Ovary (tissue), 3 donors: Measurements from ENCODE around the gene LDB2.

Experiments used
- CTCF ChIP-seq, 3 donors: fragments of 450-650 bp in 2 of 3; fragments of 200-600 bp in 1 of 3; IDR thresholded peaks; one replicate each; pipeline versions ENCODE4 v1.5.1 to v1.8.0; 2016 to 2022; ENCODE audit warnings: antibody characterized with exemption in 3 of 3, mild to moderate bottlenecking in 1 of 3
- EP300 ChIP-seq: sonication (generic); formaldehyde crosslinking; IDR thresholded peaks from one replicate; pipeline ENCODE4 v1.6.1; 2017; ENCODE audit warnings: antibody characterized with exemption
- POLR2A ChIP-seq: fragments of 450-650 bp; IDR thresholded peaks from one replicate; pipeline ENCODE4 v1.6.1; 2017; ENCODE audit warnings: antibody characterized with exemption, mild to moderate bottlenecking, moderate library complexity
- donor health status: DM: no; HTN: no; CAD: no.

- no peak for TF ChIP-seq CTCF (IDR thresholded peaks at IDR 0.05)
- TF ChIP-seq POLR2A = no peak
- TF ChIP-seq EP300 = no peak
Observed at GRCh38 chr4:16498978-16499377, 399.5 kb downstream of the LDB2 start.
